ENCODE measurements around the gene TGFBR3.

GRCh38 chr1:91765880-91766443 is 120.0 kb downstream of the TGFBR3 start:
- TF ChIP-seq, protein P1, sequence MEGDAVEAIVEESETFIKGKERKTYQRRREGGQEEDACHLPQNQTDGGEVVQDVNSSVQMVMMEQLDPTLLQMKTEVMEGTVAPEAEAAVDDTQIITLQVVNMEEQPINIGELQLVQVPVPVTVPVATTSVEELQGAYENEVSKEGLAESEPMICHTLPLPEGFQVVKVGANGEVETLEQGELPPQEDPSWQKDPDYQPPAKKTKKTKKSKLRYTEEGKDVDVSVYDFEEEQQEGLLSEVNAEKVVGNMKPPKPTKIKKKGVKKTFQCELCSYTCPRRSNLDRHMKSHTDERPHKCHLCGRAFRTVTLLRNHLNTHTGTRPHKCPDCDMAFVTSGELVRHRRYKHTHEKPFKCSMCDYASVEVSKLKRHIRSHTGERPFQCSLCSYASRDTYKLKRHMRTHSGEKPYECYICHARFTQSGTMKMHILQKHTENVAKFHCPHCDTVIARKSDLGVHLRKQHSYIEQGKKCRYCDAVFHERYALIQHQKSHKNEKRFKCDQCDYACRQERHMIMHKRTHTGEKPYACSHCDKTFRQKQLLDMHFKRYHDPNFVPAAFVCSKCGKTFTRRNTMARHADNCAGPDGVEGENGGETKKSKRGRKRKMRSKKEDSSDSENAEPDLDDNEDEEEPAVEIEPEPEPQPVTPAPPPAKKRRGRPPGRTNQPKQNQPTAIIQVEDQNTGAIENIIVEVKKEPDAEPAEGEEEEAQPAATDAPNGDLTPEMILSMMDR (IDR thresholded peaks at IDR 0.05; ENCODE audit: control extremely low read depth in 1 of 3, insufficient read depth in 1 of 3, low read depth in 1 of 3, low read length in 3 of 3) = no peak
- no peak for TF ChIP-seq JUND (IDR thresholded peaks at IDR 0.05; ENCODE audit: low read length)
- TF ChIP-seq EGR1 (IDR thresholded peaks at IDR 0.05; ENCODE audit: borderline replicate concordance, low read depth, low read length) = no peak
- TF ChIP-seq ATF2 (IDR thresholded peaks at IDR 0.05; ENCODE audit: low read length) = no peak
- TF ChIP-seq POLR2AphosphoS5 (IDR thresholded peaks at IDR 0.05; ENCODE audit: low read depth, low read length) = no peak

Data from H1 (cell line).